ENCODE measurements around the gene PPP1R3G.
"Not testable (repeated sequence)": the region's sequence is repeated elsewhere in the genome, so short reads cannot be mapped to it uniquely, and the experiment has no call there.

PPP1R3G gene

DNA sequence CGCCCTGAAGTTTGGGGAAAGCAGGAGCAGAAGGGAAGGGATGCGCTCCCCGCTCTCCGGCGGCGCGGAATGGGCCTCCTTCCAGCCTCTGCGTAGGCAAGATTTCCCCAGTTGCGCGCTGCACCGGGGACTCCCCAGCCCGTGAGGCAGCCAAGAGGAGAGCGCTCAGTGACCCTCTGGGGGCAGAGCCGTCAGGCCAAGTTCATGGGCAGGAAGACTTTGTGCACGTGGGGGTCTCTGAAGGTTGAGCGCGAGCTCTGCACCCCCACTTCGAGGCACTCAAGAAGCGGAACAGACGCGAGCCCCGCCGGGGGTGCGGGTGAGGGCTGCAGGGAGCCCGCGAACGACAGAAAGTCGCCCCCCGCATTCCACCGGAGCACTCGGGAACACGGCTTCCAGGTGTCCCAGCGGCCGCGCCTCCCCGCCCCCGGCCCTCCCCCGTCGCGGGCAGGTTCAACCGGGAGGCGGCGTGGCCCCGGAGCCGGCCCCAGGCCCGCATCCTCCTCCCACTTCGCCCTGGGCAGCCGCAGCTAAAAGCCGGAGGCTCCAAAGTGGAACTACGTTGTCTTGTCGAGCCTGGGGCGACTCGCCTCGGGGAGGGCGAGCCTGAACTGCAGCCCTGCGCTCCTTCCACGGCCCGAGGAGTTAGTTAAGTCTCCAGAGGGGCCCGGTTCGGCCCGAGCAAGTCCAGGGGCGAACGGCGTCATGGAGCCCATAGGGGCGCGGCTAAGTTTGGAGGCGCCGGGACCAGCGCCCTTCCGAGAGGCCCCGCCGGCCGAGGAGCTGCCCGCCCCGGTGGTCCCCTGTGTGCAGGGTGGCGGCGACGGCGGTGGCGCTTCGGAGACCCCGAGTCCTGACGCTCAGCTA lies at the start of gene PPP1R3G:
Gene PPP1R3G, plus strand, starts transcription at position 561 of the 867 bp plus-strand sequence. Its CDS starts 145 bp downstream, at position 706.
- no peak for DNase-seq (ENCODE audit: low read depth in 2 of 2)

- no peak for DNase-seq (ENCODE audit: low read depth in 2 of 2)
These were observed 48.9 kb upstream of the PPP1R3G start for GRCh38 chr6:5036269-5036668.

GRCh38 chr6:5041955-5042354 lies 43.2 kb upstream of the PPP1R3G start:
- no peak for DNase-seq (ENCODE audit: low read depth in 2 of 2)

DNA sequence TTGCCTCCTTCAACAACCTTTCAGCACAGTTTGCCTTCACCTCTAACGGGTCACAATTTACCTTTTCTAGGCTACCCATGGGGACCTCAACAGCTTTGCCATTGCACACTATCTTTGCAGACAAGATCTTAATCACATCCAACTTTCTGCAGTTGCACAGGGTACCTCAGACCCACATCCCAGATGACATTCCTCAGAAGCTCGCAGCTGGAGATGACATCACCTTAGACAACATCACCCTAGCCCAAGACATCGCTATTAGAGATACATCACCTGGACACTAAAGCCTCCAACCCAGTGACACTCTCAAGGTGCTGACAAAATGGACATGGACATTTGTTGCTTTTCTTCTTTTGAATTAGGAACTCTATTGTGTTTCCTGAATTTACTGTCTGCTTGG lies 42.7 kb upstream of the PPP1R3G start:
- DNase-seq (ENCODE audit: low read depth in 2 of 2), result no peak

DNA sequence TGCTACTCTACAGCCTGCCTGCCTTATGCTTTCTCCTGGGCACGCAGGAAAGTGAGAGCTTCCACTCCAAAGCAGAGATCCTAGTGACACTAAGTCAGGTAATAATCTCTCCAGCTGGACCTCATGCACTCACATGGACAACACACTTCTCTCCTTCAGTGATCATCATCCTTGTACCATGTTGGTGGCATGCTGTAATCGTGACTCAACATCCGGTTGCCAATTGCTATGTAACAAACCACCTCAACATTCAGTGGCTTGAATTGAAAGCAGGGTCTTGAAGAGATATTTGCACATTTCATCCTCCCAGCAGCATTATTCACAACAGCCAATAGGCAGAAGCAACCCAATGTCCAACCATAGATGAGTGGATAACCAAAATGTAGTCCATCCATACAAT lies 40.3 kb upstream of the PPP1R3G start:
- DNase-seq (ENCODE audit: low read depth in 2 of 2), result no peak

DNA sequence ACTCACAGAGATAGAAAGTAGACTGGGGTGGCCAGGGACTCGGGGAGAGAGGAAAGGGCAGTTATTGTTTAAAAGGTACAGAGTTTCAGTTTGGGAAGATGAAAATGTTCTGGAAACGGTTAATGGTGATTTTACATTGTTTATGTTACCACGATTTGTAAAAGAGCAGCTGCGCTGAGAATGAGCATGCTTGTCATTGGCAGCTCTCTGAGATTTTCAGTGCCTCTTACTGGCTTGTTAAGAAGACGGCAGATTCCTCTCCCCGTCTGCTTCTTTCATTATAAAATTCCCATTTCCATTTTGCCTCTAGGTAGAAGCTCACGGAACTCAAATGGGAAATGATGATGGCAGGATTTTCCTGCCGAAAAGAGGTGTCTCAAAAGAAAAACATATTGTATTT lies 39.7 kb upstream of the PPP1R3G start:
- no peak for DNase-seq (ENCODE audit: low read depth in 2 of 2)

- no peak for DNase-seq (ENCODE audit: low read depth in 2 of 2)
These were observed 38.7 kb upstream of the PPP1R3G start for GRCh38 chr6:5046430-5046829.

- no peak for DNase-seq (ENCODE audit: low read depth in 2 of 2)
These were observed 35.1 kb upstream of the PPP1R3G start for GRCh38 chr6:5050009-5050408.

DNA sequence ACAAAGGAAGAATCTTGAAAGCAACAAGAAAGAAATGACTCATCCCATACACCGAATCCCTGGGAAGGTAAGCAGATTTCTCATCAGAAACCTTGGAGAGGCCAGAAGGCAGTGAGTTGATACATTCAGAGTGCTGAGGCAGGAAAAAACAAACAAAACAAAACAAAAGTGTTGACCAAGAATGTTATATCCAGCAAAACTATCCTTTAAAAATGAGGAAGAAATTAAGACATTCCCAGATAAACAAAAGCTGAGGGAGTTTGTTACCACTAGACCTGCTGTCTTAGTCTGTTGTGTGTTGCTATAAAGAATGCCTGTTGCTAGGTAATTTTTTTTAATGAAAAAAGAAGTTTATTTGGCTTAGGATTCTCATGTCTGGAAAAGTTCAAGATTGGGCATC lies 33.7 kb upstream of the PPP1R3G start:
- DNase-seq (ENCODE audit: low read depth in 2 of 2), result no peak

DNA sequence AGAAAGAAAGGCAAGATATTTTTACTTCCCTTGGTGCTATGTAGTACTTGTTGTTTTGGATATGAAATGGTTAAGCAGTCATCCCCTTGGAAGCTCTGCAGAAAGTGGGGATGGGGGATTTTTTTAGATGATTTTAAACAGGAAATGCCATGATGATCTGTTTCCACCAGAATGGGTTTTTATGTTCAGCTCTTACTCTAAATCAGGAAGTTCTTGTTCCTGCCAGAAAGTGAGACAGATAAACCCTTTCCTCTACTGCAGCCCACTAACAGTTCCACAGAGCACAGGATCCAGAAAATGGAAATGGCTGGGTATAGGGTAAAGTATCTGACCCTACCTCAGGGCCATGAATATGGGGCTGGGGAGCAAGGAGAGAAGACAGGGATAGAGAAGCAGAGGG lies 32.1 kb upstream of the PPP1R3G start:
- no peak for DNase-seq (ENCODE audit: low read depth in 2 of 2)

DNA sequence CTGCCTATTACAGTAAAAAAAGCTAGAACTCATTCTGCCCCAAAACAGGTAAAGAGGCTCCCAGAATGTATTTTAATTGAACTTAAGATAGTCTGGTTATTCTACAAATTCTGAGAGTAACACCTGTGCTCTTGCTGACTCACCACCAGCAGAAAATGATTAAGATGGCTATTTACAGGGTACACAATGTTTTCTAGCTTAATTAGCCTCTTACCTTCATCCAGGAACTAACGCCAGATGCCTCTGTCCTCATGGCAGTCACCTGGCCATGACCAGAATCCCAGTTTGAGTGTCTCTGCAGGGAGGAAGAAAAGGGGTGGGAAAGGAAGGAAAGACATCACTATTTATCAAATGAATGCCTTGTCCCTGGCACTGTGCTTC lies 31.3 kb upstream of the PPP1R3G start:
- DNase-seq (ENCODE audit: low read depth in 2 of 2), result no peak

DNA sequence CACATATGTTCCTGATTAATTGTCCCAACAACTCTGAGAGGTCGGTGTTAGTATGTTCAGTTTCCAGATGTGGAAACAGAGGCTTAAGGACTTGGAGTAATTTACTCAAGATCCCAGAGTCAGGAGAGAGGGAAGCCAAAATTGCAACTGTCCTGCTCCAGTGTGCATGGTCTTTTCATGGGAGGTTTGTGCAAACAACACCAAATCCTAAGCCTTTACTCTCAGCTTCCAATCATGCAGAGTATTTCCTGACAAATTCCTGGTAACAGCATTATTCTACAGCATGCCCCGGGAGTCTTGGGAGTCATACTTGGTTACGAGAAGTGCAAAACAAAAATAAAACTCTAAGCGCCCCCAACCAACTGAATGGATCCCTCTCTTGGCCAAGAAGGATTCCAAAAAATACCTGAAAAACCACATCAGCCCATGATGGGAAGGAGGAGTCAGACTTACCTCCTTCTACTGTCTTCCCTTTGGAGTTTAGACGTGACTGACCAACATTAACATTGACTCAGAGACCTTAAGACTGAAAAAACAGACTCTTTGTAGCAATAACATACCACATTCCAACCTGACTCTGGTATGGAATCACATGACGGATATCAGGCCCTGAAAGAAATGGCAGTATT lies 30.8 kb upstream of the PPP1R3G start:
- no peak for DNase-seq (ENCODE audit: low read depth in 2 of 2)

GRCh38 chr6:5055118-5055517 lies 30.0 kb upstream of the PPP1R3G start:
- no peak for DNase-seq (ENCODE audit: low read depth in 2 of 2)

- DNase-seq (ENCODE audit: low read depth in 2 of 2), result no peak
These were observed 26.9 kb upstream of the PPP1R3G start for GRCh38 chr6:5058254-5058653.

DNA sequence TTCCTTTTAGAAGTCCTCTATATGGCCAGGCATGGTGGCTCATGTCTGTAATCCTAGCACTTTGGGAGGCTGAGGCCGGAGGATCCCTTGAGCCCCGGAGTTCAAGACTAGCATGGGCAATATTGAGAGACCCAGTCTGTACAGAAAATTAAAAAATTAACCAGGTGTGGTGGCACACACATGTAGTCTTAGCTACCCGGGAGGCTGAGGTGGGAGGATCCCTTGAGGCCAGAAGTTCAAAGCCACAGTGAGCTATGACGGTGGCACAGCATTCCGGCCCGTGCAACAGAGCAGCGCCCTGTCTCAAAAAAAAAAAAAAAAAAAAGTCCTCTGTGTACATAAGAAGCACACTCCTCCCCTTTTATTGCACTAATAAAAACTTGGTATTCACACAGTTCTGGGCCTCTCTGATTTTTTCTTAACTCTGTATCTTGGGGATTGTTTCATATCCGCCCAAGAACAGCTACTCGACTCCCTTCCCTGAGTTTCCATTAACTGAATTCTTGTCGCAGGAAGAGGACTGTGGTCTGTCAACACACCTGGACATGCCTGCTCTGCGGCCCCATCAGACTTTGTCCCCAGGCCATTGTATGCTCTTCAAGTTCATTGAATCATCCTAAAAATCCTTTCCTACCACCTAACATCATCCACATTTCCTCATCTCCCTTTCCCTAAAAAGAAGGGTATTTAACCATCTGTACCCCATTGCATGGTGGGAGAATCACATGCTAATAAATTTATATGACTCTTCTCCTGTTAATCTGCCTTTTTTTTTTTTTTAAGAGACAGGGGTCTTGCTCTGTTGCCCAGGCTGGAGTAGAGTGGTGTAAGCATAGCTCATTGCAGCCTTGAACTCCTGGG lies 25.9 kb upstream of the PPP1R3G start:
- DNase-seq (ENCODE audit: low read depth in 2 of 2), result no peak

GRCh38 chr6:5060439-5060838 lies 24.7 kb upstream of the PPP1R3G start:
- DNase-seq (ENCODE audit: low read depth in 2 of 2), result not testable (repeated sequence)

- no peak for DNase-seq (ENCODE audit: low read depth in 2 of 2)
These were observed 24.0 kb upstream of the PPP1R3G start for GRCh38 chr6:5061152-5061551.

GRCh38 chr6:5063617-5064016 lies 21.5 kb upstream of the PPP1R3G start:
- DNase-seq (ENCODE audit: low read depth in 2 of 2), result no peak

GRCh38 chr6:5066456-5067093 lies 18.6 kb upstream of the PPP1R3G start:
- no peak for DNase-seq (ENCODE audit: low read depth in 2 of 2)

- no peak for DNase-seq (ENCODE audit: low read depth in 2 of 2)
These were observed 17.8 kb upstream of the PPP1R3G start for GRCh38 chr6:5067305-5067704.

DNA sequence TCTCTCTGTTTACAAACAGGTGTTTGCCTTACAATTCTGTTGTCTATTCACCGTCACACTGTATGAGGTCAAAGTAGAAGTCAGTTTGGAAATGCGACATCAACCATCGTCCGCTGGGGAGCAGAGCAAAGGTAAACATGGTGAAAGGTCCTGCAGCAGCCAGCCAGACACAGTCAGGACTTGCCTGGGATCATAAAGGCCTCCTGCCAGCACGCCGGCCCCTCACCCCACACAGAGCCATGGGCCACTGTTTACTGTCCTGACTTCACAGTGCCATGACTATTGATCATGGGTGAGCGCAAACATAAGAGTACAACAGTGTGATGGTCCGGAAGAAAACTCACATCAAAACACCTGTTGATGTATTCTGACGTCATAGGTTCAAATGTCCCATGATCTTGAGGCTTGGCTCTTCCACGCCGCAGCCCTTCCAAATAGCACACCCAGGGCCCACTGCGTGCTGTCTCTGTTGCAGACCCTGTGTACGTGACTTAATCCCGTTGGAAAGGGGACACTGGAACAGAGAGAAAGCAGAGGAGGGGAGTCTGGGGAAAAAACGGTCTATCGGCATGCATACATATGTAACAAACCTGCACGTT lies 16.9 kb upstream of the PPP1R3G start:
- no peak for DNase-seq (ENCODE audit: low read depth in 2 of 2)

GRCh38 chr6:5071216-5071615 lies 13.9 kb upstream of the PPP1R3G start:
- DNase-seq (ENCODE audit: low read depth in 2 of 2), result no peak

All from stimulated activated CD4-positive, alpha-beta T cell treated with anti-CD3 and anti-CD28 coated beads, Interleukin-1b, Interleukin-23, amount 100 ng/mL, for 1 hour (primary cell).